Measurements from ENCODE around the gene CELA1.
"Not testable (repeated sequence)": the region's sequence is repeated elsewhere in the genome, so short reads cannot be mapped to it uniquely, and the experiment has no call there.

DNA sequence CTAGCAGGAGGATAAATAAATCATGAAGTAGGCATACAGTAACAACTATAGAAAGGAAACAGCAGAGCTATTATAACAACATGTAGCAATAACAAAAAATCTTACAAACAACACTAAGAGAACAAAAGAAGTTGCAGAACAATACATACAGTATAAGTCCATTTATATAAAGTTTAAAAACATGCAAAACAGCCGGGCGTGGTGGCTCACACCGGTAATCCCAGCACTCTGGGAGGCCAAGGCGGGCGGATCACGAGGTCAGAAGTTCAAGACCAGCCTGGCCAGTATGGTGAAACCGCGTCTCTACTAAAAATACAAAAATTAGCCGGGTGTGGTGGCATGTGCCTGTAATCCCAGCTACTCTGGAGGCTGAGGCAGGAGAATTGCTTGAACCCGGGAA is 52.4 kb downstream of the CELA1 start:
- not testable (repeated sequence) for TF ChIP-seq SRF (IDR thresholded peaks at IDR 0.05; ENCODE audit: low read depth in 2 of 2, low read length in 2 of 2)
- TF ChIP-seq, protein P1, sequence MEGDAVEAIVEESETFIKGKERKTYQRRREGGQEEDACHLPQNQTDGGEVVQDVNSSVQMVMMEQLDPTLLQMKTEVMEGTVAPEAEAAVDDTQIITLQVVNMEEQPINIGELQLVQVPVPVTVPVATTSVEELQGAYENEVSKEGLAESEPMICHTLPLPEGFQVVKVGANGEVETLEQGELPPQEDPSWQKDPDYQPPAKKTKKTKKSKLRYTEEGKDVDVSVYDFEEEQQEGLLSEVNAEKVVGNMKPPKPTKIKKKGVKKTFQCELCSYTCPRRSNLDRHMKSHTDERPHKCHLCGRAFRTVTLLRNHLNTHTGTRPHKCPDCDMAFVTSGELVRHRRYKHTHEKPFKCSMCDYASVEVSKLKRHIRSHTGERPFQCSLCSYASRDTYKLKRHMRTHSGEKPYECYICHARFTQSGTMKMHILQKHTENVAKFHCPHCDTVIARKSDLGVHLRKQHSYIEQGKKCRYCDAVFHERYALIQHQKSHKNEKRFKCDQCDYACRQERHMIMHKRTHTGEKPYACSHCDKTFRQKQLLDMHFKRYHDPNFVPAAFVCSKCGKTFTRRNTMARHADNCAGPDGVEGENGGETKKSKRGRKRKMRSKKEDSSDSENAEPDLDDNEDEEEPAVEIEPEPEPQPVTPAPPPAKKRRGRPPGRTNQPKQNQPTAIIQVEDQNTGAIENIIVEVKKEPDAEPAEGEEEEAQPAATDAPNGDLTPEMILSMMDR (IDR thresholded peaks at IDR 0.05 in 2 of 3, conservative IDR thresholded peaks at IDR 0.05 in 1 of 3; ENCODE audit: control insufficient read depth in 2 of 3, extremely low read depth in 1 of 3, insufficient read depth in 1 of 3, low read depth in 3 of 3, low read length in 3 of 3), result not testable (repeated sequence)
